WERI-Rb-1 (cell line): ENCODE data around the gene GULP1.

Experiments used
- DNase-seq: peaks from one replicate; pipeline ENCODE4 v3.0.0-alpha.2; 2020
- H3K27ac ChIP-seq: fragments of 250-450 bp; sonication (Bioruptor Pico); 2 replicates; pipeline ENCODE4 v1.5.1; 2020; ENCODE audit warnings: mild to moderate bottlenecking, moderate library complexity
- H3K27me3 ChIP-seq: fragments of 250-450 bp; sonication (Bioruptor Pico); 2 replicates; pipeline ENCODE4 v1.5.1; 2021; ENCODE audit warnings: mild to moderate bottlenecking, low read depth, moderate library complexity; ENCODE audit not compliant: insufficient read depth, severe bottlenecking
- H3K36me3 ChIP-seq: fragments of 250-450 bp; sonication (Bioruptor Pico); 2 replicates; pipeline ENCODE4 v1.5.1; 2020; ENCODE audit warnings: mild to moderate bottlenecking, moderate library complexity
- H3K4me3 ChIP-seq: 2 replicates; pipeline ENCODE4 v1.5.1; 2011; ENCODE audit warnings: low read depth, mild to moderate bottlenecking, control low read depth, low read length
- H3K9me3 ChIP-seq: fragments of 250-450 bp; sonication (Bioruptor Pico); 2 replicates; pipeline ENCODE4 v1.5.1; 2021; ENCODE audit warnings: mild to moderate bottlenecking, moderate library complexity; ENCODE audit not compliant: severe bottlenecking
- CTCF ChIP-seq: IDR thresholded peaks from 2 replicates; pipeline ENCODE4 v1.5.1; 2011; ENCODE audit warnings: low read depth, mild to moderate bottlenecking, control low read depth, inconsistent platforms, low read length

GULP1 gene

GRCh38 chr2:188580738-188581137 is 289.1 kb downstream of the GULP1 start:
- DNase-seq: no peak

GRCh38 chr2:188582211-188582610 is 290.5 kb downstream of the GULP1 start:
- no peak for DNase-seq
- Histone ChIP-seq H3K27ac (no peak overlapping the region), H3K9me3 (no peaks in the 10 kb centered on the region), H3K4me3 (no peak overlapping the region), H3K27me3 (no peaks in the 10 kb centered on the region), H3K36me3 (no peaks in the 10 kb centered on the region)
- TF ChIP-seq CTCF: no peak

More at GRCh38 chr2:188580738-188581137, 289.1 kb downstream of the GULP1 start:
- Histone ChIP-seq H3K9me3 (no peaks in the 10 kb centered on the region), H3K27ac (no peak overlapping the region), H3K27me3 (no peaks in the 10 kb centered on the region), H3K4me3 (no peak overlapping the region), H3K36me3 (no peaks in the 10 kb centered on the region)
- TF ChIP-seq CTCF: no peak

GRCh38 chr2:188588235-188588634 is 296.6 kb downstream of the GULP1 start:
- Histone ChIP-seq H3K27me3 (no peaks in the 10 kb centered on the region), H3K27ac (no peak overlapping the region), H3K36me3 (no peaks in the 10 kb centered on the region), H3K9me3 (no peaks in the 10 kb centered on the region), H3K4me3 (no peak overlapping the region)
- no peak for TF ChIP-seq CTCF
- no peak for DNase-seq

GRCh38 chr2:188596054-188596453 is 304.4 kb downstream of the GULP1 start:
- no peak overlapping the region for H3K27ac ChIP-seq
- no peaks in the 10 kb centered on the region for H3K27me3 ChIP-seq
- H3K36me3 ChIP-seq: no peaks in the 10 kb centered on the region
- no peak for DNase-seq
- H3K9me3 ChIP-seq: no peaks in the 10 kb centered on the region
- no peak for TF ChIP-seq CTCF
- H3K4me3 ChIP-seq: no peak overlapping the region

- H3K9me3 ChIP-seq: no peaks in the 10 kb centered on the region
- H3K4me3 ChIP-seq: no peak overlapping the region
- H3K27me3 ChIP-seq: no peaks in the 10 kb centered on the region
- H3K27ac ChIP-seq: no peak overlapping the region
- TF ChIP-seq CTCF: no peak
- no peak for DNase-seq
- no peaks in the 10 kb centered on the region for H3K36me3 ChIP-seq
These were observed 306.9 kb downstream of the GULP1 start for GRCh38 chr2:188598551-188598950.

- H3K9me3 ChIP-seq: no peaks in the 10 kb centered on the region
- no peak for DNase-seq
These were observed 307.5 kb downstream of the GULP1 start for GRCh38 chr2:188599140-188599539.

More at GRCh38 chr2:188599140-188599539, 307.5 kb downstream of the GULP1 start:
- no peak overlapping the region for H3K4me3 ChIP-seq
- no peaks in the 10 kb centered on the region for H3K27me3 ChIP-seq
- H3K36me3 ChIP-seq: no peaks in the 10 kb centered on the region
- no peak for TF ChIP-seq CTCF
- no peak overlapping the region for H3K27ac ChIP-seq
